ENCODE measurements around the gene GPR65.

The GPR65 gene

GRCh38 chr14:88043529-88044443 is 38.9 kb downstream of the GPR65 start:
- no peak for DNase-seq

DNA sequence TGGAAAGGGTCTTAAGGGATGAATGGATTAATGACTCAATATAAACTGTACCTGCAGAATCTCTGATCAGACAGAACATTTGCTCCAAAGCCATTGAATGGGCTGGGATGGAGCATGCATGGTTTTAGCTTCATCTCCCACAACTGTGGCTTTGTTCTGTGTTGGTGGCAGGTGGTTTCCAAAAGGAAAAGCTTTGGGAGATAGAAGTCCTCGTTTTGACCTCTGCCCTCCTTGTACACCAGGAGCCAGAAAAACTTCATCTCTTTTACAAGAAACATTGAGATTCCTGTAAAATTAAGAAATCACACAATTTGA is 39.5 kb downstream of the GPR65 start:
- no peak for DNase-seq

GRCh38 chr14:88044776-88045446 is 40.0 kb downstream of the GPR65 start:
- DNase-seq: no peak

- DNase-seq: no peak
These were observed 40.8 kb downstream of the GPR65 start for GRCh38 chr14:88045705-88046104.

DNA sequence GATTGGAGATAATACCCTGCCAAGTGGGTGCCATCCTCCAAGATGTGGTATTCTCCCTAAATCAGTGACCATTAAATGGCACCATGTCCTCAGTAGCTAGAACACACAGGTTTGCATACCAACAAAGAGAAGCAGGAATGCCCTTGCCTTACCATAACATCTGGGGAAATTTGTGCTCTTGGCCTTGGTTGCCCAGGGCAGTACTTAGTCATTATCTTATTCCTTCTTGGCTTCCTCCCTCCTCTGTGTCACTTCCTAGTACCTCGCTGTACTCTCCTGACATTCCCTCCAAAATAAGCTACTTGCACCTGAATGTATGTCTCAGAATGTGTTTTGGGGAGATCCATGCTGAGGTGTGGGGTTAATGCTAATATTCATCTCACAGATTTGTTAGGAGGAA is 43.4 kb downstream of the GPR65 start:
- no peak for DNase-seq

GRCh38 chr14:88049266-88049665 is 44.3 kb downstream of the GPR65 start:
- DNase-seq: no peak

- no peak for DNase-seq
These were observed 45.0 kb downstream of the GPR65 start for GRCh38 chr14:88049936-88050335.

GRCh38 chr14:88060576-88060975 is 55.6 kb downstream of the GPR65 start:
- no peak for DNase-seq

DNA sequence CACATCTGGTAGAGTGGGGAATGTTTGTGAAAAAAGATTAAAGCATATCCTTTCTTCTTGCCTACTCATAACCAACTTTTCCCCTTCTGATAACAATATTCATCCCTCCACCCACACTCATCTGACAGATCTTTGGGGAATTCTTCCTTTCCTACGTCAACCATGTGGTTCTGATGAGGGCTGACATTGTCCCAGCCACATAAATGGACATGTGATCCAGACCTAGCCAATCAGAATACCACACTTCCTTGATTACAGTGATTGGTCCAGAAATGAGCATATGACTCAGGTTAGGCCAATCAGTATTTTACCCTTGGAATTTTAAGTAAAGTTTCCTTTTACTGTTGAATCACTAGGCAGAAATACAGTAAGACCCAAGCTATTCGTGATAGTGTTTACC is 58.9 kb downstream of the GPR65 start:
- no peak for DNase-seq

All from activated CD4-positive, alpha-beta T cell treated with anti-CD3 and anti-CD28 coated beads for 1 hour (primary cell).